ENCODE results near the gene GOLGA3.
A peak's percentile ranks its signal among the peaks of the same experiment; 100 is the strongest.

GOLGA3 gene

GRCh38 chr12:132741620-132742019, 87.0 kb downstream of the GOLGA3 start:
- DNase-seq, result no peak

GRCh38 chr12:132740652-132741051, 88.0 kb downstream of the GOLGA3 start:
- no peak for DNase-seq

GRCh38 chr12:132740313-132740646, 88.4 kb downstream of the GOLGA3 start:
- DNase-seq, result no peak

GRCh38 chr12:132739600-132740312, 88.9 kb downstream of the GOLGA3 start:
- DNase-seq, result no peak

- DNase-seq, result no peak
Observed at GRCh38 chr12:132736913-132737312, 91.8 kb downstream of the GOLGA3 start.

- DNase-seq, result no peak
Observed at GRCh38 chr12:132736378-132736777, 92.3 kb downstream of the GOLGA3 start.

- DNase-seq, result no peak
Observed at GRCh38 chr12:132735496-132735895, 93.2 kb downstream of the GOLGA3 start.

GRCh38 chr12:132734206-132734605, 94.5 kb downstream of the GOLGA3 start:
- no peak for DNase-seq

GRCh38 chr12:132731574-132731973, 97.1 kb downstream of the GOLGA3 start:
- no peak for DNase-seq

- no peak for DNase-seq
Observed at GRCh38 chr12:132730353-132730752, 98.3 kb downstream of the GOLGA3 start.

GRCh38 chr12:132729541-132730320, 98.9 kb downstream of the GOLGA3 start:
- peak; percentile 24 to 38 for DNase-seq

- DNase-seq, result no peak
Observed at GRCh38 chr12:132728502-132728901, 100.2 kb downstream of the GOLGA3 start.

GRCh38 chr12:132727091-132727794, 101.4 kb downstream of the GOLGA3 start:
- no peak for DNase-seq

- no peak for DNase-seq
Observed at GRCh38 chr12:132726386-132726785, 102.3 kb downstream of the GOLGA3 start.

- DNase-seq, result no peak
Observed at GRCh38 chr12:132724506-132725241, 104.0 kb downstream of the GOLGA3 start.

- no peak for DNase-seq
Observed at GRCh38 chr12:132723764-132724140, 104.9 kb downstream of the GOLGA3 start.

- DNase-seq, result peak in 1 of 2 donors; percentile 57
Observed at GRCh38 chr12:132723015-132723763, 105.5 kb downstream of the GOLGA3 start.

- DNase-seq, result no peak
Observed at GRCh38 chr12:132720606-132721345, 107.9 kb downstream of the GOLGA3 start.

GRCh38 chr12:132719954-132720324, 108.7 kb downstream of the GOLGA3 start:
- DNase-seq, result no peak

GRCh38 chr12:132719141-132719953, 109.3 kb downstream of the GOLGA3 start:
- DNase-seq, result no peak

Data from inflammatory macrophage treated with lipopolysaccharide for 1 hour (primary cell).